NCI-H1694 (cell line): ENCODE data around the gene DPH2.

Experiments
- DNase-seq: peaks from one replicate; lab custom pipeline; 2025; lab: John Stamatoyannopoulos, UW

DPH2 gene

DNA sequence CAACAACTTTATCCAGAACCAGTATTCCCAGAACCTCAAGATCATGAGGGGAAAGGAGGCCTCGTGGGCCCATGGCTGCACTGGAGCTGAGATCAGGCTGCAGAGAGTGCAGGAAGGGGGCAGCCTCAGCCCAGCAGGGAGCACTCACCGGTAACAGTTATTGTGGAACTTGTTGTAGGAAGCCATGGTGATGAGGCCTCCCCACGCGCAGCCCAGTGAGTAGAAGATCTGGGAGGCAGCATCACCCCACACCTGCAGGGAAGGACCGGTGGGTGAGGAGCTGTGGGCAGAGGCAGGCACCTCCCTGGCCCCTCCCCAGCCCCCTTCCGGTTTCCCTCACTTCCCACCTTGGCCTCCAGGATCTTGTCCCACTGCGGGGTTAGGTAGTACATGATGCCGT, 32.4 kb downstream of the DPH2 start:
- no peak for DNase-seq

DNA sequence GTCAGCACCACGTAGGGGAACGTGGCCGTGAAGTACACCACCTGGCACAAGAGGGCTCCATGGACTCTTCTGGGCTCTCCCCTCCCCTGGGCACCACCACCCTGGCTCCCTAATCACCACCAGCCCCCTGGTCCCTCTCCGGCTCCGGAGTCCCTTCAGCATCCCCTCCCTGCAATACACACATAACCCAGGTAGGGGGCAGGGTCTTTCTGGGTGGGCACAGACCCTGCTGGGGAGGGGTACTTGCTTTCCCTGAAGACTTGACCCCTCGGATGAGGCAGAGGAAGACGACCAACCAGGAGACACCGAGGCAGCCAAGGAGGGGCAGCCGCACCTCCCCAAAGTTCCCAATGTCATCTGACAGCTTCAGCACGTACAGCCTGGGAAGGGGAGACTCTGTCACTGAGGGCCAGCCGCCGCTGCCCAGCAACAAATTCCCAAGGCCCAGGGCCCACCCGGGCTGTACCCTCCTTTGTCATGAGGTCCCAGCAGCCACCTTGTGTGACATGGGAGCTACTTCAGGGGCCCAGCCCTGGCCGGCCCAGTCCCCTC, 32.9 kb downstream of the DPH2 start:
- DNase-seq: no peak

DNA sequence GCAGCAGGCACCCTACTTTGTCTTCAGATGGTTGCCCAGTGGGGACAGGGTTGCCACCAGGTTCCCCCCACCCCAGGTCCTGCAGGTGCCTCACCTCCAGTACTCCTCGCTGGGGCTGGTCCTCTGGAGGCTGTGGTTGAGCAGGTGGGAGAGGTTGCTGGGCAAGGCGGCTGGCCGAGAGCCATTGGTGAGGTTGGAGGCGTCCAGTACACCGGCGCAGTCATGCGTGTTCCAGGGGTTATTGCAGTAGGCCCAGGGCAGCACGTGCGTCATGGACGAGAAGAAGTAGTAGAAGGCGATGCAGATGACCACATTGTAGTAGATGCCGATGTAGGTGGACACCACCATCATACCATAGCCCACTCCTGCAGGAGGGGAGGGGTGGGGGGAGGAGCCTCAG, 38.4 kb downstream of the DPH2 start:
- DNase-seq: no peak

DNA sequence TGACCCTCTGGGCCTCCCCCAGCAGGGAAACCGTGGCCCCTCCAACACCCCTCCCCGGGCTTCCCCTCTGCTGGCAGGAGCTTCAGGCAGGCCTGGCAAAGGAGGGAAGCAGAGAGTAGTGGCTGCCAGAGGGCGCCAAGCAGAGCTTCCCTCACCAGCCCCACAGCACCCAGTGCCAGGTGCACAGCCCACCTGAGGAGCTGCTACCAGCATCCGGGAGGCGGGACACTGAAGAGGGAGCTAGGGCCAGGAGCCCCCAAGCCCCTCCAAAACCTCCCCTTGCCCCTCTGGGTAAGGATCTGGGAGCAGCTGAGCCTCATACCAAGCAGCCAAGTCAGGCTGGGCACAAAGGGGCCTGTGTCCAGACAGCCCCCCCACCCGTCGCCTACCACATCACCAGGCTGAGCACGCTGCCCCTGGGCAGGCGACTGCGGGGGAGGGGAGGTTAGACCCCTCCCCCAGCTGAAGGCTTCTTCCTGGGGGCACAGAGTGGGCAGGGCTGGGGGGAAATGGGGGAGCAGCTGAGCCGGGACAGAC, 41.2 kb downstream of the DPH2 start:
- no peak for DNase-seq

DNA sequence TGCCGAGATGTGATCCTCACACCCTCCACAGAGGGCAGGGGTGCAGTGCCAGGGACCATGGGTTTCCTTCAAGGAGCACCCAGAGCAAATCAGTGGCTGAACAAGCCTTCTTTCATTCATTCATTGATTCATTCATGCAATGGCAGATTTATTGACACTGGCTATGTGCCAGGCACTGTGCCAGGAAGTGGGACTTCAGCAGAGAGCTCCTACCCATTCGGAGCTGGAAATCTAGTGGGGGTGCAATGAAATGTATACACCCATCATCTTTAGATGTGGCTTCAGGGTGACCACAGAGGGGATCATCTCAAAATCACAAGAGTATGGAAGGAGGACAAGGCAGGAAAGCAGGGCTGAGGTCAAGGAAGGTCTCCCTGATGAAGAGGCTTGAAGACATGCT, 42.6 kb downstream of the DPH2 start:
- DNase-seq: no peak

DNA sequence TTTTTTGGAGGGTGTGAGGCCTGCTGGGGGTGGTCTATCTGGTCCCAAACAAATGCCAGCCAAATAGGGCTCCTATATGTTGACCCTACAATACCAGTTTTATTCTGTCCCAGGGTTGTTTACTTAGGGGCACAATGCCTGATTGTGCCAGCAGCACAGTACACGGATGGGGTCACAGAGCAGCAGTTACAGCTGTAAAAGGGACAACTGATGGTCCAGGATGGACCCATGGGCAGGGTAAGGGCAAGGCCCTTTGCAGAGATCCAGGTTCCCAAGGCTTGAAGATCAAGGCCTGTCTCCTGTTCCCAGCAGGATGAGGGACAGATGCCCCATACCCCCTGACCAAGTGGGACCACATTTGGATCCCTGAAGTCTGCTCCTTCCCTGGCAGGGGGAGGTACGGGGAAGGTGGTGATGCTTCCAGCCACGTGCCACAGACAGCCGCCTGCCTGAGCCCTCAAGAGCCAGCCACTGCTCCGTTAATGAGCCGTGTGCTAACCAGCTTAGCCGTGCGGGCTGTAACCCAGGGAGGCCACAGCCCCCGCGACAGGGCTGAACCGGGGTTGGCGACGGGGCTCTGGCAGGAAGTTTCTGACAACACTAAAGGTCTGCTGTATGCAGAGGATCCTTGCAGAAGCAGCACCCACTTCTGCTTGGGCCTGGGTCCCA, 43.3 kb downstream of the DPH2 start:
- DNase-seq: no peak

DNA sequence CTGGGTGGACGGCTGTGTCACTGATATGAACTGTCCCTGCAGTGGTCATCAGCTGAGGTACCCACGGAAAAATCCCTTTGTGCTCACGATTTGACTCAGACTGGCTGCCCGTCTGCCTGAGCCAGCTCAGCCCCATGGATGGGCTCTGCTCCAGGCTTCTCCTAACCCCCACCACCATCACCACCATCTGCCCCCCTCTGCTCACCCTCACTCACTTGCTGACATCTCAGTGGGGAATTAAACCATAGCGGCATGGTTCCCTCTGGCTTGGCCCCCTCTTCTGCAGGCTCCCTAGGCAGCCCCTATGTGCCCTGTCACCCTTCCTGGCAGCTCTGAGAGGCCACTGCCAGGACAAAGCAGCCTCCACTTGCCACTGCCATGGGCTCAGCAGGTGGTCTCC, 44.1 kb downstream of the DPH2 start:
- no peak for DNase-seq

DNA sequence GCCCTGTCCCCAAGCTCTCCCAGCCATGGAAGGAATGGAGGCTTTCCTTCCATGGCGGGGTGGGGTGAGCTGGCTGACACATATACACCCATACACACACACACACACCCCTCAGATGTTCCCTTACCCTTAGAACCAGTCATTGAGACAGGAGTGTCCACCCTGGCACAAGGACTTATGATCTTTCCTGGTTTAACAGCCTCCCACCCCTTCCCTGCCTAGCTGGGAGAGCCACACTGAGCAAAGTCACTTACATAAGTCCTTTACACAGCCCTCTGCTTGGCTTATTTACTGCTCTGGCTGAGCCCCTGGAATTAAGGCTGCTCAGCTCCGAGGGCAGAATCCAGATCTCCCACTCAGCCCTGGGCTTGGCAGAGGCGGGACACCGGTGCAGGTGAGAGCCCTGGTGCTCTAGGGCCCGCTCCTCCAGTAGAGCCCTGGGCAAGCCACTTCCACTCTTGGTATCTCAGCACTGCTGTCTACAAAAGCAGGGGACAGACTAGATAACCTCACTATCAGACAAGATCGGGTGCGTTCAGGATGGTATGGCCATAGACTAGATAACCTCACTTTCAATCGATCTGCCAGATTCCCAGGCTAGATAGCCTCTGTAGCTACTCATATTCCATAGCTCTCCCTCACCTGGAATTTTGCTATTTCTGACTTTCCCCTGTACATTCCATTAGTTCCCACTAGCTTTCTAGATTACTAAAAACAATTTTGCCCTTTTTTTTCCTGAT, 44.7 kb downstream of the DPH2 start:
- DNase-seq: no peak

DNA sequence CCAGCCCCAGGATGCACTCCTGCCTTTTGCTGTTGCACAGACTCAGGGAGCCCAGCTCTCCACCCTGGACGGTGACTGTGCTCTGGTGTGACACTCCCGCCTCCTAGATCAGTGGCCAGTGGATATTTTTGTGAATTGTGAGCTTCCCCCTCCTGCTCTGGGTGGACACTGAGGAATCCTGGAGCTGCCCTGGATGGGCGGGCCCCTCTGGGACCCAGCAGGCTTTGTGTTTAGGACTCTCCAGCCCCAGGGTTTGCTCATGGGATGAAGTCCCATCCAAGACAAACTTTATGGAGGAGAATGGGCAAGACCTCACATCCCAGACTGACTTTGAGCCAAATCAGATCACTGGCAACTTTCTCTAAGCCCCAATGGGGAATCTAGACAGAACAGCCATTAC, 45.4 kb downstream of the DPH2 start:
- no peak for DNase-seq

DNA sequence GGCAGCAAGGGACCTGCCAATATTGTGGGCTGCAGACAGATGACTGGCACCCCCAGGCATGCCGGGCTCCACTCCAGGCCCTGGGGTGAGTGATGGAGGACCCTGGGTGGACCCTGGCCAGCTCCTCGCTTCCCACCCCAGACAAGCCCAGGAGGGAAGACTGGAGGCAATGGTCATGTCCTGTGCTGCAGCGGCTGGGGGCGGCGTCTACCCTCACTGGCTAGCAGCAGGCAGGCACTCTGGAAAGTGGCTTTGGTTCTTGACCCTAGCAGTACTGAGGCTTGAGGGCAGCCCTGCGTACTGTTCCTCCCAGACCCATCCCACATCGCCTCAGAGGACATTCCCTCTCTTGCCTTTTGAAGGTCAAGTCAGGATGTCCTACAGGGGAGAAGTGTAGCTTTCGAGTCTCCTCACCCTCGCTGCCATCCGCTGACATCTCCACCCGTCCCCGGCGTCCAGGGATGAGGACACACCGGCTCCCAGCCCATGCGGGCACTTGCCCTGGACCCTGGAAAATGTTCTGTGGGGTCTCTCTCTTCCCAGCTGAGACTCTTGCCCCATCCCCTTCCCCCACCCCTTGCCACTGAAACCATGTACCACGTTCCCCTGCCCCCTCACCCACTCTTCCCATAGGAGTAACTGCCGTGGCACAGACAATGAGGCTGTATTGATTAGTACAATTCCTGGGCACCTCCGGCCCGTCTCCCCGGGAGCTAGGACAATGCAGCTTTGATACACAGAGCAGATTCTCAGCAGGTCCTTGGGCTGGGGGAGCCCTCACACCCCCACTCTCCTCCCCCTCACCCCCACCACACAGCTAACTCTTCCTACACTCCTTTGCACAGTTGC, 46.5 kb downstream of the DPH2 start:
- no peak for DNase-seq

DNA sequence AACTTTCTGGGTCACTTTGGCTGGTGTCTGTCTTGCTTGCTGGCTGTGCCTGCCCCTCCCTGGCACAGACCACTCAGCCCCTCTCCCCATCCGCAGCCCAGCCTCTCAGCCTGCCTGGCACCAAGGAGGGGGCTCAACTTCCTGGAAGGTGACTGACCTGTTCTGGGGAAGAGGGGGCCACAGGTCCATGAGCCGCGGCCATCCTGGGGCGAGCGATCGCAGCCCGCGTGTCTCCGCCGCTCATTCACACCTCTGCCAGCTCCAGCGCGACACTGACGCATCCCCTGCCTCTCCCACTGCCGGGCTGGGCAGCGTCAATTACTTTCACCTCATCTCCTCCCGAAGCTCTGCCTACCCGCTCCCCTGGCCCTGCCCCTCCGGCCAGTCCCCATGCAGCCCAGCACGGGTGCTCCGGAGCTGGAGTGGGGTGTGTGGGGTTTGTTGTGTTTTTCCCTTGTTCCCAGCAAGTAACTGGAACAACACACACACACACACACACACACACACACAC, 47.1 kb downstream of the DPH2 start:
- no peak for DNase-seq

DNA sequence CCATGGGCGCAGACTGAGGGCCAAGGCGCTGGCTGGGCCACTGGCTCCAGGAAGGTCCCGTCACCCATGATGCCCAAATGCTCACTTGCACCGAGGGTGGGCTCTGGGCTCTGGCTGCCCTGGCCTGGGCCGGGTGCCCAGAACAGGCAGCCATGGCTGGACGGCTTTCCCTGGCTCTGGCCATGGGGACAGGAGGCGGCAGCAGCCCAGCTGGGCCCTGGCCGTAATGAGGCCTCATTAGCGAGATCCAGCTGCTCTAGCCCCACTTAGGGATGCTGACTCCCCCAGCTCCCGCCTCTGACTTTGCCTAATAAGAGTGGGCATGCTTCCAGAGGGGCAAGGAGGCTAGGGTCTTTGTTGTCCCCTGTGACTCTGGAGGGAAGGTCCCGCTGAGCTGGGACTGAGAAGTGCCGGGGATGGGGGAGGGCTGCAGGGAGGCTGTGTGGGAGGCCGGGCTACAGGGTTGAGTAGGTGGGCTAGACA, 49.7 kb downstream of the DPH2 start:
- DNase-seq: no peak

DNA sequence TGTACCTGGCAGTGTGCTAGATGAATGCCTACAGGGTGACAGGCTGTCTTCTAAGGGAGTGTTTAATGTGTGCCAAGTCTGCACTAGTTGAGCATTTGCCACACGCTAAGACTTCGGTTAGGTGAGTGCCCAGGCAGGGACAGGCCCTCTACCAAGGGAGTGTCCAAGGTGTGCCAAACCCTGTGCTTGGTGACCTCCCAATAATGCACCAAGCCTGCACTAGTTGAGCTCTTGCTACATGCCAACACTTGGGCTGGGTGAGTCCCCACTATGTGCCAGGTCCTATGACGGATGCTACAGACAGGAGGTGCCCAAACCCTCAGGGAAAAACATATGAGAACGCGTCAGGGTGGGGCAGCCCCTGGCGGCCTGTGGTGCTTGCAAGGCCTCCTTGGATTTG, 50.7 kb downstream of the DPH2 start:
- DNase-seq: no peak

DNA sequence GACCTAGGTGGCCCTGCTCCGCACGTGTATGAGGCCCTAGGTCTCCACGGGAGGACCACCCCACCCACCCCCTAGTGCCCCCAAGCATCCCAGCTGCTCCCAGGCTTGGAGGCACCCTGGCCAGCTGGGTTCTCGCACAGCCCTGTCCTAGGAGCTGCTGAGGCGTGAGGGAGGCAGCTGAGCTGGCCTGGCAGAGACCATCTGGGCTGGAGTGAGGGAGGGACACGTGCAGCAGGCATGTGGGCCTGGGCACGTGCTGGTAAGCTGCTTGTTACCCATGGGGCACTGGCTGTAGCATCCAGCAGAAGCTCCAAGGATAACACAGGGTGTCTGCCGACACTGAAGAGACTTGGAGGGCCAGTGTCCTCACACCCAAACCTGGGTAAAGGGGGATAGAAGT, 51.3 kb downstream of the DPH2 start:
- DNase-seq: no peak

DNA sequence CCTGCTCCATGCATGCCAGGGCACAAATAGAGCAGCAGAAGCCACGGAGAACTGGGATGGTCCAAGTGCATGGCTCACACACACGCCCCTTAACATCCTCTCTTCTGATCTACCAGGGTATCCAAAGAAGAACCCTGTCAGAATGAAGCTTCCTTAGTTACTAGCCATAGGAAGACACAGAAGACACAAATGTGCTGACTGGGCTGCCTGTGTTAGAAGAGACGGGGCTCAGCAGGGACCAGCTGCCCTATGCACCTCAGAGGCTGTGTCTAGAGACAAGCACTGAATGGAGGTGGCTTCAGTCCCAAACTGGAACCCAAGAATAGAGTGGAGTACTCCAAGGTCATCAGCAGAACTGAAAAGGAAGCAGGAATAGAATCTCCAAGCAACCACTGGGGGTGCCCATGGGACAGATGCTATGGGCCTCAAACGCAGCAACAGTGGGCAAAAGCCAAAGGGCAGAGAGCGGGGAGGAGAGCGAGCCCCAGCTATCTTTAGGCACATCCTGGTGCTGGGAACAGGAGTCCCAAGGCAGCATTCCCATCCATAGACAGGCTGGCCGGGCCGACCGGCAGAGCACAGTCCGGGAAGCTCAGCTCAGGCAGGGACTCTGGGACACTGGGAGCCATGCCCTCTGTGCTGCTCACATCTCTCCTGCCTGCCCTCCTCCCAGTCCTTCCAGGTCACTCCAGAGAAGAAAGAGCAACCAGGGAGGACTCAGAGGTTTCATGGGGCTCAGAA, 51.9 kb downstream of the DPH2 start:
- no peak for DNase-seq
